GM18868 (cell line): Measurements from ENCODE around the gene IQGAP3.

Experiments
- ATAC-seq: cut with Tn5 transposase; IDR thresholded peaks from one replicate; pipeline ENCODE4 v1.9.1; 2021; ENCODE audit warnings: mild to moderate bottlenecking, moderate library complexity; ENCODE audit not compliant: unreplicated experiment

IQGAP3 gene

GRCh38 chr1:156499194-156499841 lies 73.0 kb downstream of the IQGAP3 start:
- ATAC-seq: no peak

GRCh38 chr1:156498432-156499193 lies 73.8 kb downstream of the IQGAP3 start:
- ATAC-seq: no peak

- no peak for ATAC-seq
These were observed 74.5 kb downstream of the IQGAP3 start for GRCh38 chr1:156497743-156498431.

- ATAC-seq: no peak
These were observed 75.2 kb downstream of the IQGAP3 start for GRCh38 chr1:156497078-156497742.

- no peak for ATAC-seq
These were observed 76.1 kb downstream of the IQGAP3 start for GRCh38 chr1:156496211-156496761.

- ATAC-seq: no peak
These were observed 76.8 kb downstream of the IQGAP3 start for GRCh38 chr1:156495401-156496140.

- ATAC-seq: no peak
These were observed 78.0 kb downstream of the IQGAP3 start for GRCh38 chr1:156494309-156494895.

- no peak for ATAC-seq
These were observed 78.6 kb downstream of the IQGAP3 start for GRCh38 chr1:156493742-156494141.

- no peak for ATAC-seq
These were observed 79.2 kb downstream of the IQGAP3 start for GRCh38 chr1:156493154-156493631.

GRCh38 chr1:156492591-156493080 lies 79.7 kb downstream of the IQGAP3 start:
- ATAC-seq: no peak

GRCh38 chr1:156492013-156492590 lies 80.3 kb downstream of the IQGAP3 start:
- ATAC-seq: no peak

- no peak for ATAC-seq
These were observed 81.0 kb downstream of the IQGAP3 start for GRCh38 chr1:156491151-156491949.

- no peak for ATAC-seq
These were observed 81.8 kb downstream of the IQGAP3 start for GRCh38 chr1:156490401-156491032.

- ATAC-seq: no peak
These were observed 82.5 kb downstream of the IQGAP3 start for GRCh38 chr1:156489935-156490293.

GRCh38 chr1:156489166-156489934 lies 83.0 kb downstream of the IQGAP3 start:
- ATAC-seq: peak; percentile 12

GRCh38 chr1:156488566-156489165 lies 83.7 kb downstream of the IQGAP3 start:
- peak; percentile 58 for ATAC-seq

- ATAC-seq: peak; percentile 32
These were observed 84.5 kb downstream of the IQGAP3 start for GRCh38 chr1:156487862-156488261.
